HG03108 (cell line): ENCODE data around the gene RNF13.
"Not testable (repeated sequence)": the region's sequence is repeated elsewhere in the genome, so short reads cannot be mapped to it uniquely, and the experiment has no call there.

Source experiments
- ATAC-seq: cut with Tn5 transposase; IDR thresholded peaks from one replicate; pipeline ENCODE4 v1.9.1; 2021; ENCODE audit warnings: moderate library complexity; ENCODE audit not compliant: unreplicated experiment

RNF13 gene

DNA sequence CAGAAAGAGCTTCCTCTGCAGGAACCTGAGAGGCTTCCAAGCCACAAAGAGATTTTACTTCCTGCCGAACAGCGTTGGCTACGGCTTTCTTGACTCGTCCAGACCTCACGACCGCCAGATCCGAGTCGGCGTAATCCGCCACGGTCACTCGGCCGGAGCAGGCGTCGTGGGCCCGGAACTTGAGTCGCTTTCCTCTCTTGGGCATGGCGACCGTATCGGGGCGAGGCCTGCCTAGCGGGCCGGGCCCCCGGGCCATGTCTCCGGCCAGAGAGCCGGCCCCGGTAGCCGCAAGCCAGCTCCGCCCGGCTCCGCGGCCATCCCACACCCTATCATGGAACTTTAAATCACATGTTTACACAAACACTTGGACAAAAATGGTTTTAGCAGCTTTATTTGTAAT lies 170.0 kb downstream of the RNF13 start:
- ATAC-seq, result not testable (repeated sequence)

GRCh38 chr3:149983628-149984027 lies 170.6 kb downstream of the RNF13 start:
- ATAC-seq, result no peak

- no peak for ATAC-seq
Observed at GRCh38 chr3:149989307-149989706, 176.3 kb downstream of the RNF13 start.

GRCh38 chr3:149990423-149990948 lies 177.5 kb downstream of the RNF13 start:
- no peak for ATAC-seq

DNA sequence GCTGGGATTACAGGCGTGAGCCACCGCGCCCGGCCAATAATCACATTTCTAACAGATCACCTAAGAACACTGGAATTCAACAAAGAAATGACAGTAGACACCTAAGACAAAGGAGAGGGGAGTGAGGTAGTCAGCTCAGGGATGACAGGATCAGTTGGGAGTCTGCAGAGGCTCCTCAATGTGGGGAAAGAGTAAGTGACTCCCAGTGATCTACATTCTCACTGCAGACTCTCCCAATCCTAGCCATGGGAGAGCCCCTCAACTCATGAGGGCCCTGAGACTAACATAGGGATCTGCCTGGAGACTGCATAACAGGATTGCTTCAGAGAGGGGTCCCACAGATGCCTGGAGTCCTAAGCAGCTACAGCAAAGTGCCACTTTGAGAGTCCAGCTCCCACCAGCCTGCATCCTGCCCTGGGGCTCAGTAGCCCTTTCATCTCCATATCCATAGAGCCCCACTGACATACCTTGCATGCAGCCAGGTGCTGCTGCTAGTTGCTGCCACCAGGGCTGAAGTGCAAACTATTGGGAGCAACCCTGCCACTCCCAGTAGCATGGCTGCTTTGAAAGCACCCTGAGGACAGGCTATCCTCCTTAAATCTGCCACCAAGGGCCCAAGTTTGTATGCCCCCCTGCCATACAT lies 179.5 kb downstream of the RNF13 start:
- ATAC-seq, result no peak

DNA sequence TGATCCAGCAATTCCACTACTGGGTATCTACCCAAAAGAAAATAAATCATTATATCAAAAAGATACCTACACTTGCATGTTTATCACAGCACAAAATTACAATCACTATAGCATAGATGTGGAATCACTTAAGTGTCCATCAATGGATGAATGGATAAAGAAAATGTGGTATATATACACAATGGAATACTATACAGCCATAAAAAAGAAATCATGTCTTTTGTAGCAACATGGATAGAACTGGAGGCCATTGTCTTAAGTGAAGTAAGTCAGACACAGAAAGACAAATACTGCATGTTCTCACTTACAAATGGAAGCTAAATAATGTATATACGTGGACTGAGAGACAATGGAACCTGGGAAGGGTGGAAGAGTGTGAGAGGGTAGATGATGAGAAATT lies 185.9 kb downstream of the RNF13 start:
- ATAC-seq, result no peak

- no peak for ATAC-seq
Observed at GRCh38 chr3:149999421-149999820, 186.4 kb downstream of the RNF13 start.

DNA sequence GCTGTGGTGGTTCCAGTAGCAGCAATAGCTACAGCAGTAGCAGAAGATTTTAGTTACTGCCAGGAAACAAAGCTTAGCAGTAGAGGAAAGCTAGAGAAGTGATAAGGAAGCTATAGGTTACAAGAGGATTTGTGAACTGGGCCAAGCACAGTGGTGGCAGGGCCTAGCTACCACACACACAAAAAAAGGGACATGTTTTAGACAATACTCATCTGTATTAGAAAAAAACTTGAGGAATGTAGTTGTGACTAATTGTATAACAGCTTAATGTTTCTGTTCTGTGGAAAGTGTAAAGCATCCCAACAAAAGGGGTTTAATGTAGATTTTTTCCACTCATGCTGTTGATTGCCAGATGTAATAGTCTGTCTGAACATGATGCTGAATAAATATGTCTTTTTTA lies 187.6 kb downstream of the RNF13 start:
- no peak for ATAC-seq

GRCh38 chr3:150005243-150006112 lies 192.5 kb downstream of the RNF13 start:
- ATAC-seq, result no peak

DNA sequence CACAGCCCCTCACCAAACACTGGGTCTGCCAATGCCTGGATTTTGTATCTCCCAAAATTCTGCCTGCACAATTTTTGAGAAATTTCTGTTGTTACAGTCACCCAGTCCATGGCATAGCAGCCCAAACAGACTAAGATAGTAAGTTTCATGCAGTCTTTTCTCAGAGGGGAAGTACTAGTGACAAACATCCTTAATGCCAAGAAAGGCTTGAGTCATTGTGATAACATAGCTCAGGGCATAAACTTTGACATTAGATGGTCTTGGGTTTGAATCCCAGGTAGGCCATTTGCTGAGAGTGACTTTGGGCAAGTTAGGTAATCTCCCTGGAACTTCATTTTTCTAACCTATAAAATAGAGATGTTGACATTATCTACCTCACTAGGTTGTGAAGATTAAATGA lies 193.8 kb downstream of the RNF13 start:
- no peak for ATAC-seq
